ENCODE measurements around the gene MRRF.

- TF ChIP-seq POLR2A (IDR thresholded peaks at IDR 0.05) (no peak), CTCF (IDR thresholded peaks at IDR 0.05) (no peak)
Observed at GRCh38 chr9:122354536-122355199, 90.0 kb downstream of the MRRF start.

Data from stomach (tissue), 4 donors.